GM20431 (cell line): Measurements from ENCODE around the gene AIP.
"Not testable (repeated sequence)": the region's sequence is repeated elsewhere in the genome, so short reads cannot be mapped to it uniquely, and the experiment has no call there.

Experiments used
- in situ Hi-C: fragments of 300-500 bp; cut with MseI, MboI; formaldehyde crosslinking; loops from one replicate; pipeline ENCODE4 v1.15.0; 2020; ENCODE audit warnings: low sequenced_read_pairs; ENCODE audit not compliant: unreplicated experiment

AIP gene

DNA sequence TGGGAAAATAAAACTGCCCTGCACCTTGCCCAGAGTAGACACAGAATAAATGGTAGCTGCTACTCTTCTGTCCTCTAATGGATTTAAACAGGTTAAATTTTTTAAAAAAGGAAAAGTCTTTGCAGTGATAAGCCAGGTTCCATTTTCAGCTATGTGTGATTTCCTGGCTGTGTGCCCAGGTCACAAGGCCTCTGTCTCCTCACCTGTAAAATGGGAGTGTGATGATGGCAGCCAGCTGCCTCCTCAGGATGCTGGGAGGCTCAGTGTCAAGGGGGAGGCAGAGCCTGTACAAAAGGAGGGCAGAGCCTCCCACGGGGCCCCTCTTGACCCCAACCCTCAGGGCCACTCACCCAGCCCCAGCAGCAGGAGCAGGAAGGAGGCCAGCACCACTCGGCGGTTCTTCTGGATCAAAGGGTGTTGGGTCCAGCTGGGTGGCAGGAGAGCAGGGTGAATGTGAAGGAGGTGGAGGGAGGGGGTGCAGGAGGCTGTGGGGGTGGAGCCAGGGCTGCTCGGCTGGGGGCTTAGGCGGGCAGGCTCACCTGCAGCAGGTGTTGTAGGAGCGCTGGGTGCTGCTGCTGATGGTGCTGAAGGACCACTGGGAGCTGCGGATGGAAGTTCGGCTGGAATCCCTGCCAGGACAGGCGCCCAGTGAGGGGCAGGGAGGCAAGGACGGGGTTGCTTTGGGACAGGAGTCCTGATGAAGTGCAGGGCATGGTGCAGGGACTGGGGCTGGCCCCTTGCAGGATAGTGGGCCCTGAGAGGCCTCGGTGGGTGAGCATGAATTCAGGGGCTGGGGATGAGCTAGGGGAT is 15.7 kb upstream of the AIP start:
- in situ Hi-C loops = no loop called here

DNA sequence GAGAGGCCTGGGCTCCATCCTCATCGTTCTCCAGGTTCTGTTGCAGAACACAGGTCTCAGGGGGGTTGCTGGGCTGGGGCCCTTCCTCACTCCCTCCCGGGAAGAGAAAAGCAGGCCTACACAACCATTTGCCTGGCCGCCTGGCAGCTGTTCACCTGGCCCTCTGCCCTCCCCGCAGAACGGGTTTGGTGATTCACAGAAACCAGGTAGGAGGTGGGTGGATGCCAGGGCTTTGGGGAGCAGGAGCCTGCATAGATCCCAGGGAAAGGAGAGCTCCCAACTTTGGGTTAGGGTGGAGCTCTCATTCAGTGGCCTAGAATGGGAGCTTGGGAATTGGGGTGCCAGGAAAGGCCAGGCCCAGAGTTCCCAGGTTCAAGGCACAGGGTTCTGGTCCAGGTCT is 14.8 kb upstream of the AIP start:
- in situ Hi-C loops = no loop called here

DNA sequence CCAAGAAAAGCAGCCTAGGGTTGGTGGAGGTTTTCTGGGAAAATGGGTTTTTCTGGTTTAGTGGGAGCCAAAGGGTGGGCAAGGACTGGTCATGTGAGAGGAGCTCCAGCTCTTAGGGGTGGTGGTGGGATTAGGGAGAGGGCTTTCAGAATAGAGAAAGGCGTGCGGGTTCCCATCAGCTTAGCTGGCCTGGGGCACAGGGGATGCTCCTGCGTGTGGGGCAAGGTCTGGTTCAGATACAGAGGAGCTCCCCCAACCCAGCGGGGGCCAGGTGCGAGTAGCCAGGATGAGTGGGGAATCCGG is 14.4 kb upstream of the AIP start:
- in situ Hi-C loops = no loop called here

DNA sequence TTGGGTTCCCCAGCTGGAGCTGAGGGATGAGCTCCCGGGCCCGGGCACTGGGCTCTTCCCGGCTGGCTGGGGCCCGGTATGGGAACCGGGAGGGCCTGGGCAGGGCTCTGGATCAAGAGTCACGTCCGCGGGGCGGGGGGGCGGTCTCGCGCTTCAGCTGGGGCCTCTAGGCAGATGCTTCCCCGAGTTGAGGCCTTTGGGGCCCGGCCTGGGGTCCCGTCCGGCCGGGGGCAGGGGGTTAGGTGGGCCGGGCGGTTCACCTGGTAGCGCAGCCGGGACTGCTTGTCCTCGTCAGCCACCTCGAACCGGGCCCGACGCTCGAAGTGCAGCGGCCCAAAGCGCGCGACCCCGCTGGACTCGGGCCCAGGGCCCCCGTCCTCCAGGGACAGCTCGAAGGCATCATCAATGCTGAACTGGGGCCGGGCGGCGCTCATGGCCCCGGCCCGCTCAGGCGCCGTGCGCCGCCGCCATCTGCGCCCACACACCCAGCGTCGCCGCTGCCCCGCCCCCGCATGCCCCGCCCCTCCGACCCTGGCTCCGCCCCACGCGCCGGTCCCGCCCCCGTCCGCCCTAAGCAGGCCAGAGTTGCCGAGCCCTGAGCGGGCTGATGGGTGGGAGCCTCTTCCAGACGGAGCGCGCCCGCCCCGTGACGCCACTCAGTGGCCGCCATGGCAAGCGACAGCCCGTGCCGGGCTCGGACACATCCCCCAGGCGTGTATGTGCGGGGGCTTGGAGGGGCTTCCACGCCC is 13.9 kb upstream of the AIP start, which contains the start of gene TMEM134:
TSS of gene TMEM134 (minus strand) at position 493 of the 749 bp plus-strand sequence. CDS start at position 434, 59 bp downstream.
- in situ Hi-C loops = no loop called here

DNA sequence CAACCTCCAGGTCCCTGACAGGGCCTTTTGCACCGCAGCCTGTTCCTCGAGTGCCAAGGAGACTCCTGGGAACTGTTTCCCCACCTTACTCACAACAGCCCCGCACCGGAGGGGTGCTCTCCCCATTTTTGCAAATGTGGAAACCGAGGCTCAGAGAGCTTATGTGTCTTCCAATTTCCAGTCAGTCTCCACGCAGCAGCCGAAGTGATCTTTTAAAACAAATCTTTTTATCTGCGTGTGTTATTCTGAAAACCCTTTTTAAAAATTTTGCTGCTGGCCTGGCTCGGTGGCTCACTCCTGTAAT is 13.4 kb upstream of the AIP start:
- in situ Hi-C loops = no loop called here

DNA sequence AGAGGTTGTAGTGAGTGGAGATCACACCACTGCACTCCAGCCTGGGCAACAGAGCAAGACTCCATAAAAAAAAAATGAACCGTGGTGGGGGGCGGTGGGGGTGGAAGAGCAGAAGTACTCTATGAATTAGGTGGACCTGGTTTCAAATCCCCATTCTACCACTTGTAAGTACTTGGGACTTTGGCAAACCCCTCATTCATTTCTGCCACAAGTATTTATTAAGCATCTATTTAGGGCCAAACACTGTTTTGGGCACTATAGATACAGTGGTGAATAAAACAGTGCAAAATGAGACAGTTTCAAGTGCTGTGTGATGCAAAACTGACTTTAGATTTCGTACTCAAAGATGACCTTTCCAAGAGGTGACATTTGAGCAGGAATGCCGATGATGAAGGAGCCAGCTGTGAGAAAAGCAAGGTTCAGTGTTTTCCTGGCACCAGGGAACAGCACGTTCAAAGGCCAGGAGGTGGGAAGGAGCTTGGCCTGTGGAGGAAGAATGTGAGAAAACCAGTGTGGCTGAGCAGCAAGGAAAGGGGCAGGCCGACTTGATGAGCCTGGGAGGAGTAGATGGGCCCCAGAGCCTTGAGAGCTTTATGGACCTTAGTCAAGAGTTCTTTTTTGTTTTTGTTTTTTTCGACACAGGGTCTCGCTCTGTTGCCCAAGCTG is 12.4 kb upstream of the AIP start:
- in situ Hi-C loops = no loop called here

DNA sequence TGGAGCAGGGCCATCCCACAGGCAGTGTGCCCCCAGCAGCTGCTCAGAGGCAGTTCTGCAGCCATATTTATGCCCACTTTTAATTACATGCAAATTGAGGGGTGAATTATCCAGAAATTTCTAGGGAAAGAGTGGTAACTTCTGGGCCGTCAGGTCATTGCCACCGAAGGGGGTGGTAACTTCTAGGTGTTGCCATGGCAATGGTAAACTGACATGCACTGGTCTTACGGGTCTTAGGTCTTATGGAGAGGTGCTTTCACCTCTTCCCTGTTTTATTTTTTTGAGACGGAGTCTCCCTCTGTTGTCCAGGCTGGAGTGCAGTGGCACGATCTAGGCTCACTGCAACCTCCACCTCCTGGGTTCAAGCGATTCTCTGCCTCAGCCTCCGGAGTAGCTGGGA is 9.9 kb upstream of the AIP start:
- in situ Hi-C loops = no loop called here

DNA sequence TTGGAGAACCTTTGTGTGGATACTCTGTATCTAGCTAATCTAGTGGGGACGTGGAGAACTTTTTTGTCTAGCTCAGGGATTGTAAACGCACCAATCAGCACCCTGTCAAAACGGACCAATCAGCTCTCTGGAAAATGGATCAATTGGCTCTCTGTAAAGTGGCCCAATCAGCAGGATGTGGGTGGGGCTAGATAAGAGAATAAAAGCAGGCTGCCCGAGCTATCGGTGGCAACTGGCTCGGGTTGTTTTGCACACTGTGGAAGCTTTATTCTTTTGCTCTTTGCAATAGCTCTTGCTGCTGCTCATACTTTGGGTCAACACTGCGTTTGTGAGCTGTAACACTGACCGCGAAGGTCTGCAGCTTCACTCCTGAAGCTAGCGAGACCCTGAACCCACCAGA is 6.1 kb upstream of the AIP start:
- in situ Hi-C loops = not testable (repeated sequence)

GRCh38 chr11:67477344-67478050 is 5.3 kb upstream of the AIP start:
- in situ Hi-C loops = not testable (repeated sequence)

GRCh38 chr11:67482275-67482826 is 475 bp upstream of the AIP start:
- in situ Hi-C loops = no loop called here

GRCh38 chr11:67483831-67484665 is 1.2 kb downstream of the AIP start:
- in situ Hi-C loops = no loop called here

GRCh38 chr11:67484847-67485311 is 2.1 kb downstream of the AIP start:
- in situ Hi-C loops = no loop called here

DNA sequence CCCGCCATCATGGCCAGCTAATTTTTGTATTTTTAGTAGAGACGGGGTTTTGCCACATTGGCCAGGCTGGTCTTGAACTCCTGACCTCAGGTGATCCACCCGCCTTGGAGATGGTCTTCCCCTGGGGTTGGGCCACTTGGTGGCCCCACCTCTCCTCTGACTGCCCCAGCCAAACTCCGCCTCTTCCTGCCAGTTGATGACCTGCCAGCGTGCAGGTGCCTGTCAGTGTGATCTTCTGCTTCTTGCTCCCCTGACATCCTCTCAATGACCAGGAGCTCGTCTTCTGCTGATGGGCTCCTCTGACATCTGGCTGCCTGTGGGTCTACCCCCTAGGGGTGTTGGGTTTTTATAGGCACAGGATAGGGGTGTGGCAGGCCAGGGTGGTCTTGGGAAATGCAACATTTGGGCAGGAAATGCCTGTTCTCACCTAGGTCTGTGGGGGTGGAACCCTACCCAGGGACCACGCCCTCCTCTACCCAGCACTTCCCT is 3.1 kb downstream of the AIP start:
- in situ Hi-C loops = not testable (repeated sequence)

DNA sequence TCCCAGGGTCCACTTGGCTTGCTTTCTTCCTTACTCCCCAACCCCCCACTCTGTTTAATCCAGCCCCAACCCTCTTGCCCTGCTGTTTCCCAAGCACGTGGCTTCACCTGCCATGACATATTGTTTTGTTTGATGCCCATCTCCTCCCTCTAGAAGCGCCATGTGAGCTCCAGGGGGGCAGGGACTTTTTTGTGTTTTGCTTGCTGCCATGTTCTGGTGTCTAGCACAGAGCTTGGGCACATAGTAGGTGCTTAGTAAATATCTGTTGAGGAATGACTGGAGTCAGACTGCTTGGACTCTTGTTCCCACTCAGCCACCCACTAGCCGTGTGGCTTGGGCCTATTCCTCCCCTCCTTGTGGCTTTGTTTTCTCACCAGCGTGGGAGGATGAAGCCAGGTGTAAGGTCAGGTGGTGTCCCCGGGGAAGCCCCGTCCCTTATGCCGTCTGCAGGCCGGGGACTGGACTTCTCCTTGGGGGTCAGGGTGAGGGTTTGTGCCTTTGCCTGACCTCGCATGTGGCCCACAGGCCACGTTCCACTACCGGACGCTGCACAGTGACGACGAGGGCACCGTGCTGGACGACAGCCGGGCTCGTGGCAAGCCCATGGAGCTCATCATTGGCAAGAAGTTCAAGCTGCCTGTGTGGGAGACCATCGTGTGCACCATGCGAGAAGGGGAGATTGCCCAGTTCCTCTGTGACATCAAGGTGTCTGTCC is 3.8 kb downstream of the AIP start:
- in situ Hi-C loops = no loop called here

GRCh38 chr11:67489203-67489884 is 6.5 kb downstream of the AIP start:
- in situ Hi-C loops = no loop called here

GRCh38 chr11:67489885-67490726 is 7.3 kb downstream of the AIP start:
- in situ Hi-C loops = no loop called here

- in situ Hi-C loops = no loop called here
These were observed 7.9 kb downstream of the AIP start for GRCh38 chr11:67490727-67491065.
